SK-N-MC (cell line): ENCODE data around the gene DIAPH2.

ENCODE experiments used
- EZH2 ChIP-seq: fragments of 200-600 bp; sonication (generic); IDR thresholded peaks from one replicate; pipeline ENCODE4 v1.6.1; 2017; ENCODE audit warnings: antibody characterized with exemption
- FOXP2 ChIP-seq: optimal IDR thresholded peaks from 2 replicates; pipeline ENCODE3; 2011; ENCODE audit warnings: mild to moderate bottlenecking, moderate library complexity; ENCODE audit not compliant: insufficient read depth; ENCODE audit errors: extremely low read length, control extremely low read depth
- POLR2AphosphoS5 ChIP-seq: IDR thresholded peaks from 2 replicates; pipeline ENCODE4 v1.6.1; 2012; ENCODE audit warnings: mild to moderate bottlenecking, low read depth, low read length, borderline replicate concordance

DNA sequence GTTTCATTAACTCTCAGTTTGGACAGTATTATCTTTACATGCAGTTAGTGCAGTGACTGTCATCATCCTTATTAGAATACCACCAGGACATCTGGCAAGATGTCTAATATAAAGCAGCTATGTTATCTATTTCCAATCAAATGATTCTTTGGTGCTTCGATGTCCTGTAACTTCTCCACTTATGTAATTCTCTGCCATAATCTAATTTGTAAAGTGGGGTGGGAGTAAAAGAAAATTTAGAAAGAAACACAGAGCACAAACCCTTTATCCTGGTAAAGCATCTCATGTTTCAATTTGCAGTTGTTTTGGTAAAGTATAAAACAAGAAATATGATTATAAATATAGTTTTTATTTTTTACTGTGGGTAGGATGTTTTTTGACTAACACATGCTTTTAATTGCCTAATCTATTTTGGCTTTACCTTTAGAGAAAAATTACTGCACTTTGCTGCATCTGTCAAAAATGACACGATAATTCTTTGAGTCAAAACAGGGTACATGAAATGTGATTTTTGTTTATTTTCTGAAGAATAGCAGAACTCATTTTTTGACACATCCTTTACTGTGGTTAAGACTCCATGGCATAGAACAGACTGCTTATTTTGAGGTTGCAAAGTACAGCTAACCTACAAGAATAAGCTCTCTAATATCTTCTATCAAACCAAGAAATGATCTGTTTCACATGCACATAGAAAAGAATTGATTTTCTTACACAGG lies 581.9 kb downstream of the DIAPH2 start:
- TF ChIP-seq POLR2AphosphoS5 (no peak), EZH2 (no peak), FOXP2 (no peak)
